Mucosa of descending colon (tissue), 3 donors: Measurements from ENCODE around the gene MTX3. TPM values are rescaled to one million over a fixed set of nuclear protein-coding genes. Genes with fewer than 3 reads are reported as not detected.

Experiments
- ATAC-seq: fragments of 200-7000 bp; cut with Tn5 transposase; one replicate; pipeline ENCODE4 v1.9.1; 2020; ENCODE audit warnings: mild to moderate bottlenecking, moderate library complexity
- DNase-seq, 3 donors: peaks; one replicate each; pipeline ENCODE4 v3.0.0-alpha.2; 2020
- H3K36me3 ChIP-seq: fragments of 200-600 bp; one replicate; pipeline ENCODE4 v1.8.0; 2021; ENCODE audit warnings: low read depth, mild to moderate bottlenecking
- H3K4me1 ChIP-seq: fragments of 200-600 bp; one replicate; pipeline ENCODE4 v1.8.0; 2021; ENCODE audit warnings: low read depth, mild to moderate bottlenecking
- H3K4me3 ChIP-seq: fragments of 200-600 bp; one replicate; pipeline ENCODE4 v1.8.0; 2021; ENCODE audit warnings: mild to moderate bottlenecking
- H3K9me3 ChIP-seq: fragments of 200-600 bp; one replicate; pipeline ENCODE4 v1.8.0; 2021; ENCODE audit warnings: mild to moderate bottlenecking
- intact Hi-C, 2 donors: fragments of 100-400 bp; cut with DNase I in 1 of 2; cut with micrococcal nuclease in 1 of 2; formaldehyde crosslinking; loops; one replicate each; pipeline versions ENCODE4 v1.11.0 to v1.11.1; 2022; cut with DNase I, micrococcal nuclease
- total RNA-seq, 3 donors: library from RNA; stranded (reverse); fragmentation: NEBNext Ultra II Directional in 2 of 3; extraction: Animal tissue kit (Norgen Biotek cat#: 25700) in 2 of 3; gene quantifications; one replicate each; pipeline versions ENCODE4 v1.2.1 to v1.2.4, GENCODE V29; 2021 to 2023
- TF ChIP-seq, protein P1 (sequence below): fragments of 200-600 bp; IDR thresholded peaks from one replicate; pipeline ENCODE4 v1.8.0; 2022; ENCODE audit warnings: antibody characterized with exemption, mild to moderate bottlenecking
- donor health status: DM: no; HTN: no; CAD: no; lungs with moderate emphysema.
- donor health status: DM: no; HTN: no; CAD: no.
- donor health status: DM: no; HTN: yes; CAD: no.

The MTX3 gene
- total RNA-seq, 3 donors from 2014 or later: 7.9 to 15.3 (median 8.8) TPM

GRCh38 chr5:79982136-79982535 lies 8.9 kb downstream of the MTX3 start:
- H3K36me3 ChIP-seq: peaks cover 6% of the 10 kb centered on the region
- no peaks in the 10 kb centered on the region for H3K4me1 ChIP-seq
- ATAC-seq: no peak
- H3K9me3 ChIP-seq: no peaks in the 10 kb centered on the region
- intact Hi-C loops: no loop called here
- no peak overlapping the region for H3K4me3 ChIP-seq
- no peak for DNase-seq
- TF ChIP-seq, protein P1, sequence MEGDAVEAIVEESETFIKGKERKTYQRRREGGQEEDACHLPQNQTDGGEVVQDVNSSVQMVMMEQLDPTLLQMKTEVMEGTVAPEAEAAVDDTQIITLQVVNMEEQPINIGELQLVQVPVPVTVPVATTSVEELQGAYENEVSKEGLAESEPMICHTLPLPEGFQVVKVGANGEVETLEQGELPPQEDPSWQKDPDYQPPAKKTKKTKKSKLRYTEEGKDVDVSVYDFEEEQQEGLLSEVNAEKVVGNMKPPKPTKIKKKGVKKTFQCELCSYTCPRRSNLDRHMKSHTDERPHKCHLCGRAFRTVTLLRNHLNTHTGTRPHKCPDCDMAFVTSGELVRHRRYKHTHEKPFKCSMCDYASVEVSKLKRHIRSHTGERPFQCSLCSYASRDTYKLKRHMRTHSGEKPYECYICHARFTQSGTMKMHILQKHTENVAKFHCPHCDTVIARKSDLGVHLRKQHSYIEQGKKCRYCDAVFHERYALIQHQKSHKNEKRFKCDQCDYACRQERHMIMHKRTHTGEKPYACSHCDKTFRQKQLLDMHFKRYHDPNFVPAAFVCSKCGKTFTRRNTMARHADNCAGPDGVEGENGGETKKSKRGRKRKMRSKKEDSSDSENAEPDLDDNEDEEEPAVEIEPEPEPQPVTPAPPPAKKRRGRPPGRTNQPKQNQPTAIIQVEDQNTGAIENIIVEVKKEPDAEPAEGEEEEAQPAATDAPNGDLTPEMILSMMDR: no peak

GRCh38 chr5:79976759-79977515 lies 14.1 kb downstream of the MTX3 start:
- Histone ChIP-seq H3K36me3 (peaks cover 7% of the 10 kb centered on the region), H3K4me3 (no peak overlapping the region), H3K4me1 (no peaks in the 10 kb centered on the region), H3K9me3 (no peaks in the 10 kb centered on the region)
- intact Hi-C loops: no loop called here
- no peak for ATAC-seq
- TF ChIP-seq, protein P1: no peak
- DNase-seq: no peak

- TF ChIP-seq, protein P1: no peak
- DNase-seq (no peak), ATAC-seq (no peak)
- Histone ChIP-seq H3K4me3 (no peak overlapping the region), H3K9me3 (no peaks in the 10 kb centered on the region), H3K4me1 (no peaks in the 10 kb centered on the region), H3K36me3 (peaks cover 7% of the 10 kb centered on the region)
- intact Hi-C loops: no loop called here
These were observed 15.6 kb downstream of the MTX3 start for GRCh38 chr5:79975422-79975821.

- TF ChIP-seq, protein P1: no peak
- ATAC-seq (no peak), DNase-seq (no peak)
- Histone ChIP-seq H3K4me1 (no peaks in the 10 kb centered on the region), H3K9me3 (no peaks in the 10 kb centered on the region), H3K36me3 (peaks cover 7% of the 10 kb centered on the region), H3K4me3 (no peak overlapping the region)
- intact Hi-C loops: no loop called here
These were observed 16.2 kb downstream of the MTX3 start for GRCh38 chr5:79974886-79975285.

GRCh38 chr5:79973996-79974395 lies 17.1 kb downstream of the MTX3 start:
- intact Hi-C loops: no loop called here
- H3K9me3 ChIP-seq: no peaks in the 10 kb centered on the region
- TF ChIP-seq, protein P1: no peak
- peaks cover 7% of the 10 kb centered on the region for H3K36me3 ChIP-seq
- DNase-seq (no peak), ATAC-seq (no peak)
- no peak overlapping the region for H3K4me3 ChIP-seq
- no peaks in the 10 kb centered on the region for H3K4me1 ChIP-seq
